Thymus (tissue), 11 donors: ENCODE results near the gene VPS11. TPM values are rescaled to one million over a fixed set of nuclear protein-coding genes. Genes with fewer than 3 reads are reported as not detected.

ENCODE experiments used
- DNase-seq, 9 donors: peaks; one replicate each; pipeline ENCODE4 v3.0.0-alpha.2; 2013; ENCODE audit warnings: low spot score in 9 of 9, low read depth in 6 of 9, missing footprints in 1 of 9
- H3K27ac ChIP-seq, 2 donors: one replicate each; pipeline ENCODE4 v1.5.1; 2013; ENCODE audit warnings: control low read depth in 1 of 2, low read depth in 1 of 2, low read length in 1 of 2, mild to moderate bottlenecking in 1 of 2, moderate library complexity in 1 of 2
- H3K27me3 ChIP-seq, 2 donors: one replicate each; pipeline ENCODE4 v1.5.1; 2013; ENCODE audit warnings: low read length in 1 of 2; ENCODE audit not compliant: control insufficient read depth in 2 of 2, insufficient read depth in 1 of 2
- H3K36me3 ChIP-seq, 2 donors: one replicate each; pipeline ENCODE4 v1.5.1; 2013; ENCODE audit warnings: low read length in 1 of 2, mild to moderate bottlenecking in 1 of 2, moderate library complexity in 1 of 2; ENCODE audit not compliant: control insufficient read depth in 2 of 2, insufficient read depth in 2 of 2
- H3K4me1 ChIP-seq, 2 donors: one replicate each; pipeline ENCODE4 v1.5.1; 2013; ENCODE audit warnings: low read length in 2 of 2; ENCODE audit not compliant: control insufficient read depth in 2 of 2, insufficient read depth in 2 of 2
- H3K4me3 ChIP-seq, 2 donors: one replicate each; pipeline ENCODE4 v1.5.1; 2013; ENCODE audit warnings: low read length in 2 of 2, control low read depth in 1 of 2, mild to moderate bottlenecking in 1 of 2
- H3K9me3 ChIP-seq, 2 donors: one replicate each; pipeline ENCODE4 v1.5.1; 2013; ENCODE audit warnings: low read length in 1 of 2, mild to moderate bottlenecking in 1 of 2; ENCODE audit not compliant: control insufficient read depth in 2 of 2, insufficient read depth in 1 of 2
- WGBS: extraction: QIAGEN DNeasy Blood & Tissue Kit; methylation state at CpG from one replicate; pipeline ENCODE4 v1.1.7; 2013; 5-methylcytosine and 5-hydroxymethylcytosine counted together
- polyA plus RNA-seq: library from polyadenylated mRNA; stranded (reverse); fragments of 200-250 nt; gene quantifications from one replicate; pipeline ENCODE4 v1.2.3, GENCODE V29; 2013
- total RNA-seq: library from RNA; stranded (reverse); fragments of 120-200 nt; gene quantifications from one replicate; pipeline ENCODE4 v1.2.4, GENCODE V29; 2013
- donor health status: healthy.

The VPS11 gene
- total and polyA plus RNA-seq, 2 donors: 29.6 to 51.4 TPM

GRCh38 chr11:119025541-119025940, 42.1 kb upstream of the VPS11 start:
- WGBS: 96% methylated on average over 5 of the region's 5 CpGs
- Histone ChIP-seq H3K27me3 (no peaks in the 10 kb centered on the region), H3K9me3 (no peaks in the 10 kb centered on the region), H3K27ac (no peak overlapping the region), H3K4me3 (no peak overlapping the region), H3K36me3 (peaks cover 41 to 65% of the 10 kb centered on the region in 2 donors), H3K4me1 (peaks cover 3 to 17% of the 10 kb centered on the region in 2 donors)
- DNase-seq: no peak

- H3K27ac ChIP-seq: no peak overlapping the region
- WGBS: 96% methylated on average over 16 of the region's 16 CpGs
- no peaks in the 10 kb centered on the region for H3K27me3 ChIP-seq
- no peak overlapping the region for H3K4me3 ChIP-seq
- no peaks in the 10 kb centered on the region for H3K9me3 ChIP-seq
- no peak for DNase-seq
- peaks cover 41 to 63% of the 10 kb centered on the region in 2 donors for H3K36me3 ChIP-seq
- peaks cover 3 to 19% of the 10 kb centered on the region in 2 donors for H3K4me1 ChIP-seq
These were observed 41.4 kb upstream of the VPS11 start for GRCh38 chr11:119025978-119026766.

- H3K4me3 ChIP-seq: no peak overlapping the region
- no peaks in the 10 kb centered on the region for H3K27me3 ChIP-seq
- DNase-seq: no peak
- peaks cover 34 to 55% of the 10 kb centered on the region in 2 donors for H3K36me3 ChIP-seq
- H3K9me3 ChIP-seq: no peaks in the 10 kb centered on the region
- WGBS: 99% methylated on average over 2 of the region's 2 CpGs
- H3K27ac ChIP-seq: no peak overlapping the region
- peaks cover 3 to 19% of the 10 kb centered on the region in 2 donors for H3K4me1 ChIP-seq
These were observed 40.6 kb upstream of the VPS11 start for GRCh38 chr11:119026970-119027369.

- no peak for DNase-seq
- H3K36me3 ChIP-seq: peaks cover 34 to 48% of the 10 kb centered on the region in 2 donors
These were observed 39.9 kb upstream of the VPS11 start for GRCh38 chr11:119027561-119028345.

GRCh38 chr11:119028346-119029068, 39.1 kb upstream of the VPS11 start:
- Histone ChIP-seq H3K9me3 (no peaks in the 10 kb centered on the region), H3K4me3 (no peak overlapping the region), H3K36me3 (peaks cover 30 to 40% of the 10 kb centered on the region in 2 donors), H3K4me1 (peaks cover 3 to 19% of the 10 kb centered on the region in 2 donors), H3K27me3 (no peaks in the 10 kb centered on the region), H3K27ac (no peak overlapping the region)
- 93% methylated on average over 9 of the region's 9 CpGs for WGBS
- no peak for DNase-seq

More at GRCh38 chr11:119027561-119028345, 39.9 kb upstream of the VPS11 start:
- Histone ChIP-seq H3K27me3 (no peaks in the 10 kb centered on the region), H3K27ac (no peak overlapping the region), H3K9me3 (no peaks in the 10 kb centered on the region), H3K4me1 (peaks cover 3 to 19% of the 10 kb centered on the region in 2 donors), H3K4me3 (no peak overlapping the region)
- 98% methylated on average over 9 of the region's 9 CpGs for WGBS

GRCh38 chr11:119029069-119029339, 38.6 kb upstream of the VPS11 start:
- Histone ChIP-seq H3K4me3 (no peak overlapping the region), H3K27ac (no peak overlapping the region), H3K9me3 (no peaks in the 10 kb centered on the region), H3K4me1 (peaks cover 3 to 19% of the 10 kb centered on the region in 2 donors), H3K27me3 (no peaks in the 10 kb centered on the region), H3K36me3 (peaks cover 25 to 36% of the 10 kb centered on the region in 2 donors)
- DNase-seq: no peak
- WGBS: 96% methylated on average over 1 of the region's 1 CpG

GRCh38 chr11:119029340-119030028, 38.1 kb upstream of the VPS11 start:
- Histone ChIP-seq H3K36me3 (peaks cover 20 to 31% of the 10 kb centered on the region in 2 donors), H3K27ac (no peak overlapping the region), H3K4me1 (peaks cover 3 to 19% of the 10 kb centered on the region in 2 donors), H3K27me3 (no peaks in the 10 kb centered on the region), H3K4me3 (peak overlapping the region; percentile 69 to 91), H3K9me3 (no peaks in the 10 kb centered on the region)
- no peak for DNase-seq
- 76% methylated on average over 10 of the region's 10 CpGs for WGBS

- peak overlapping the region in 1 of 2 donors; percentile 51 for H3K27ac ChIP-seq
- DNase-seq: peak in 1 of 9 donors; percentile 15
These were observed 37.6 kb upstream of the VPS11 start for GRCh38 chr11:119030029-119030328.

More at GRCh38 chr11:119030029-119030328, 37.6 kb upstream of the VPS11 start:
- WGBS: 16% methylated on average over 13 of the region's 13 CpGs
- H3K4me1 ChIP-seq: peaks cover 3 to 22% of the 10 kb centered on the region in 2 donors
- H3K36me3 ChIP-seq: peaks cover 16 to 27% of the 10 kb centered on the region in 2 donors
- H3K4me3 ChIP-seq: peak overlapping the region; percentile 69 to 91
- H3K27me3 ChIP-seq: no peaks in the 10 kb centered on the region
- H3K9me3 ChIP-seq: no peaks in the 10 kb centered on the region
